GM20431 (cell line): Measurements from ENCODE around the gene MYH8.

Experiments
- in situ Hi-C: fragments of 300-500 bp; cut with MseI, MboI; formaldehyde crosslinking; loops from one replicate; pipeline ENCODE4 v1.15.0; 2020; ENCODE audit warnings: low sequenced_read_pairs; ENCODE audit not compliant: unreplicated experiment

The MYH8 gene

DNA sequence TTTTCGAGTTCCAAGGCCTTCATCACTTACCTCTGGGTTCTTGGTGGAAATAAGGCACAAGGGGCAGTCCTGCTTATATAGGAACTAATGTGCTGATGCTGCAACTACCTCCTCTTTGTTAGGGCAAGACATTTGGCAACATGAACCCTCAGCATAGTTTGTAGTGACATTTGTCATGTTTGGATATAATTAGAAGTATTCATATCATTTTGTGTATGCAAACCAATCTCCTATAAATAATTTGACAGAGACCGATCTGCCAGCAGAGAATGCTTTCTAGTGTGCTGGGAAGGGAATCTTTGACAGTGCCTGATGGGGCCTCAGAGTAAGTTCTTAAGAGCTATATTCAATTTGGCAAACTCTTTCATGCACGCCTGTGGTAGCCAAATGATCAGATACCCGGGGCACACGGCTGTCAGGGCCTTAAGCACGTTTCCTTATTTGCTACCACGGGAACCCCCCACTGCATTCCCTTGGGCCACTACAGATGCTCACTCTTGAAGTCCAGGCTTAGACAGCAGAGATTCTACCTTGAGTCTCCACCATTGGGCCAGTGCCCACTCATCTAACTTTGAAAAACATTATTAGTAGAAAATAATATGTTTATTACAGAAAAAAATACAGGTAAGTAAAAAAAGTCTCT lies at the start of gene MYH8:
Gene MYH8 (minus strand): TSS at position 51 of the 643 bp plus-strand sequence. CDS start 1,723 bp downstream, outside the sequence.
- in situ Hi-C loops, result no loop called here

GRCh38 chr17:10469459-10469858 lies 47.7 kb upstream of the MYH8 start, which contains the start of gene MYH4:
Gene MYH4 (minus strand): TSS chr17:10469559. CDS start chr17:10466745, 2,814 bp downstream.
- in situ Hi-C loops, result no loop called here

- in situ Hi-C loops, result no loop called here
These were observed 41.7 kb upstream of the MYH8 start for GRCh38 chr17:10463402-10463801.

- in situ Hi-C loops, result no loop called here
These were observed 38.3 kb upstream of the MYH8 start for GRCh38 chr17:10460062-10460461.

GRCh38 chr17:10458701-10459100 lies 37.0 kb upstream of the MYH8 start:
- in situ Hi-C loops, result no loop called here

DNA sequence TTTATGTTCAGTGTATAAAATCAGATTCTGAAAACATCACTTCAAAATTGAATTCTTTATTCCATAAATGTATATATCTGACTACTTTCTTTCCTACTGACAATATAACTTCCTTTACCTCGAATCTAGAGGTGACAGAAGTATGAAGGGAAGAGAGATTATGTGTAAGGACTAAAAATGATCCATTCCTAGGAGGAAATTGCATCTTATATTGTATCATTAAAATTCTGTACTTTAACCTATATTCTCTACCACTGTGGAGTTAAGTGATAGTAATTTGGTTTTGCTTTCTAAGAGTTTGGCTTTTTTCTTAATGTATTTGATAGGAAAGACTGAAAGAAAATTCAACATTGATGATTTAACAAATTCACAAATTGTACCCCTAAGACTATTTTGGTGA lies 36.2 kb upstream of the MYH8 start:
- in situ Hi-C loops, result no loop called here

GRCh38 chr17:10447026-10447931 lies 25.5 kb upstream of the MYH8 start:
- in situ Hi-C loops, result no loop called here

DNA sequence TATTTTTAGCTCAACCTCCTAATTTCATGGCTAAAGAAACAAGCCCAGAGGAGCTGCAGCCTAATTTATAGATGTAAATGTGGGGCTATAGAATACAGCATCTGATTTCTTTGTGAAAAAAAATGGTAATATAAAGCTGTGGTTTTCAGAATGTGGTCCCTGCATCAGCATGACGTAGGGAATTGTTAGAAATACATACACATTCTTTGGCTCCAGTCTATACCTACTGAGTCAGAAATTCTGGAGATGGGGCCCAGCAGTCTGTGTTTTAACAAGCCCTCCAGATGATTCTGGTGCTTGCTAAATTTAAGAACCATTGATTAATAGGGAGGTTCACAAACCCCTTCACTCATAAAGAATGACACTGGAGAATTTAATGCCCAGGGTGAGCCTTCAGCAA lies 18.1 kb upstream of the MYH8 start:
- in situ Hi-C loops, result no loop called here

DNA sequence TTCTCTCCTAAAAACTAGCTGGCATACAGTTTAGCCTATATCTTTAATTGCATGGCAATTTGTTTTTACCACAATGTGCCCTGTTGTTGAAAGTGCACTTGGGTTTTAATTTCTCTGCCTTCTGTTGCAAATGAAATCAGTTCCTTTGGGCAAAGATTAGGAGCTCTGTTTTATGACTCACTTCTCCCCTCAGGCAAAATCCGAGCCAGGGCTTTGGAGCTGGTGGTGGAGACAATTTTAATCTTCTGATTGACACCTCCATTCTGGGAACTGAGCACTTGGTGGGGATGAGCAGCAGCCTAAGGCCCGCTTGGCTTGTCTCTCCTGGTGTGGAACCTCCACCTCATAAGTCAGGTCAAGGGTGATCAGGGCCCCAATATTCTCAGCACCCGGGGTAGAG lies 13.3 kb upstream of the MYH8 start:
- in situ Hi-C loops, result no loop called here

- in situ Hi-C loops, result no loop called here
These were observed 7.8 kb upstream of the MYH8 start for GRCh38 chr17:10429421-10430045.

DNA sequence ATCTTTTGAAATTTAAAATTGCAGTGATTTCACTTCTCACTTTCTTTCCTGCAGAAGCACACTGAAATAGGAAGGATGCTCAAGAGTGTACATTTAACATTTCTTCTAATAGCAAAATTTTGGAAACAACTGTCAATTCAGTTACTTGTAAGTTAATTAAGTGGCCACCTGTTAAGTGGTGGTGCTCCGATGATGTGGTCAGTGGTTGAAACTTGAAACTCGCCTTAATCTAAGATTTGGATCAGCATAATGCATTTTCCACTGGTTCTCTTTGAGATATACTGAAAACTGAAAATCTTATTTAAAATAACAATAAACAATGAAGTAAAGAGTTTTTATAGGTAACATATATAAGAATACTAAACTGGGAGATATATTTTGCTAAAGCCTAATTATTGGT lies 7.0 kb upstream of the MYH8 start:
- in situ Hi-C loops, result no loop called here

GRCh38 chr17:10421211-10421610 lies 539 bp downstream of the MYH8 start:
- in situ Hi-C loops, result no loop called here

GRCh38 chr17:10420811-10421210 lies 939 bp downstream of the MYH8 start:
- in situ Hi-C loops, result no loop called here

- in situ Hi-C loops, result no loop called here
These were observed 4.3 kb downstream of the MYH8 start for GRCh38 chr17:10417431-10417830.

DNA sequence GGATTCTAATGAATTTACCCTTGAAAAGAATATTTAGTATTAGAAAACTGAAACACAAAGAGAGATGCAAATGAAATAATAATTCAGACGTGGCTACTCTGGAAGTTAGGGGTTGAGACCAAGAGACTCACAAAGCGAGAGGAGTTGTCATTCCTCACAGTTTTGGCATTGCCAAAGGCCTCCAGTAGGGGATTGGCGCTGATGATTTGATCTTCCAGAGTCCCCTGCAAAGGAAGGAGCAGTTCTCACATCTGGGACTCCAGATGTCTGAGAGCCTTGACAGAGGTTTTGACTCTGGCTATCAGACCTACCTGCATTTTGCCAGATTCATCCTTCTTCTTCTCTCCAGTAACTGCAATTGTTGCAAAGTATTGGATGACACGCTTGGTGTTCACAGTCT lies 6.6 kb downstream of the MYH8 start:
- in situ Hi-C loops, result no loop called here

- in situ Hi-C loops, result no loop called here
These were observed 18.2 kb downstream of the MYH8 start for GRCh38 chr17:10403589-10403988.

GRCh38 chr17:10398352-10398751 lies 23.4 kb downstream of the MYH8 start:
- in situ Hi-C loops, result no loop called here

DNA sequence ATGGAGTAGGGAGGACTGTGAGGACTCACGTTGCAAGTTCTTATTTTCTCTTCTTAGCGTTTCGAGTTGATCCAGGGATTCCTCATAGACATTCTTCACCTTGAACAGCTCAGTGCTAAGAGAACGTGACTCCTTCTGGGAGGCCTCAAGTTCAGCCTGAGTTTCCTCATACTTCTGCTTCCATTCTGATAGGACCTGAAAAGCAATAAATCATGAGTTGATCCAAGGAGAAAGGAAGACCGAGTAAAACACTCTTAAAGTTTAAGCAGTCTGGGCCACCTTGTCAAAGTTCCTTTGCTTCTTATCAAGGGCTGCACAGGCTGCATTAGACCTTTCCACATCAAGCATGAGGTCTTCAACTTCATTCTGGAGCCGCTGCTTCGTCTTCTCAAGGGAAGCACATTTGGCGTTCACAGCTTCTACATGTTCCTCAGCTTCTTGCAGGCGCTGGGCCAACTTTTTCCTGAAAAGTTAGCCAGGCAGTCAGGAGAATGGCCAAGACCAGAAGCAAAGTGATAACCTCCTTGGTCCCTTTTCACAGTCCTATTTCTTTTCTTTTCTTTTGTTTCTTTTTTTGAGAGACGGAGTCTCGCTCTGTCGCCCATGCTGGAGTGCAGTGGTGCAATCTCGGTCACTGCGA lies 25.1 kb downstream of the MYH8 start:
- in situ Hi-C loops, result no loop called here

DNA sequence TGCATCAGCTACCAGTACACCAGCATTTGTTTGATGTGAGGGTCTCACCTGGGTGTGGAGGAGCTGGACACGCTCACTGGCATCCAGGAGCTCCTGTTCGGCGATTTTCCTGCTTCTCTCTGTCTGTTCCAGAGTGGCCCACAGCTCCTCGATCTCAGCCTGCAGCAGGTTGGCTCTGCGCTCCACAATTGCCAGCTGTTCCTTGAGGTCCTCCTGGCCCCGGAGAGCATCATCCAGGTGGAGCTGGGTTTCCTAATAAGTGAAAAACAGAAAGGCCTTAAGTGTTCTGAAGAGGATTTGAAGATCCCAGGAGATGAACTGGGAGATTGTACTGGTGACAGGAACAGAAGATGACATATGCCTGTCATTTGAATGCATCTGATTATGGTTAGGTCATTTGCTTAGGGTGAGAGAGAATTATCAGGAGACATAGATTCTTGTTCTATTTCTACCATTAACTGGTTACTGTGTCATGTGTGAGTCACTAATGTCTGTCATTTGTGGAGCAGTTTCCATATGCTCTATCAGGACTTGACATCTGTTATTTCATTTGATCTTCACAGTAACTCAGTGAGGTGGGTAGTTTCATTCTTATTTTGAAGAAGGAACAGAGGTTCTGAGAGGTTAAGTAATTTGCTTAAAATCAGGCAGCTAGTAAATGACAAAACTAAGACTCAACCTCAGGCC lies 27.4 kb downstream of the MYH8 start:
- in situ Hi-C loops, result no loop called here

- in situ Hi-C loops, result no loop called here
These were observed 28.9 kb downstream of the MYH8 start for GRCh38 chr17:10392880-10393279.
